ENCODE data around the gene RIBC2. TPM values are rescaled to one million over a fixed set of nuclear protein-coding genes. Genes with fewer than 3 reads are reported as not detected.

RIBC2 gene
- total RNA-seq, 2 donors from 2014 or later, result 6.0 to 7.4 TPM

- Histone ChIP-seq H3K27ac (peak overlapping the region; percentile 44 to 53), H3K9me3 (no peaks in the 10 kb centered on the region), H3K27me3 (replicated peaks; ENCODE audit: insufficient read depth) (no peaks in the 10 kb centered on the region), H3K36me3 (no peaks in the 10 kb centered on the region), H3K4me1 (replicated peaks) (no peaks in the 10 kb centered on the region), H3K4me3 (no peak overlapping the region)
- DNase-seq (ENCODE audit: low spot score), result no peak
- 66% methylated on average over 11 of the region's 11 CpGs for WGBS
- no peak for TF ChIP-seq POLR2A (IDR thresholded peaks at IDR 0.05)
- TF ChIP-seq CTCF (IDR thresholded peaks at IDR 0.05), result no peak
- TF ChIP-seq POLR2AphosphoS5 (IDR thresholded peaks at IDR 0.05), result no peak
- intact Hi-C loops (cut with DNase I), result no loop called here
These were observed 57.4 kb downstream of the RIBC2 start for GRCh38 chr22:45470871-45471270.

DNA sequence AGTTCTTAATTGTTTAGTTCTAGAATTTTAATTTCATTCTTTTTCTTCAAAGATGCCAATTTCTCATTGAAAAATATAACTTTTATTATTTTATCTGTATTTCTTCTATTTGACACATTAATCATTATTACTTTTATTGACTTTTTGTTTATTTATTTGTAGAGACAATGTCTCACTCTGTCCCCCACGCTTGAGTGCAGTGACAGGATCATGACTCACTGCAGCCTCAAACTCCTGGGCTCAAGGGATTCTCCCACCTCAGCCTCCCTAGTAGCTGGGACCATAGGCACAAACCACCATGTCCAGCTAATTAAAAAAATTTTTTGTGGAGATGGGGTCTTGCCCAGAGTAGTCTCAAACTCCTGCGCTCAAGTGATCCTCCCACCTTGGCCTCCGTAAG, 58.9 kb downstream of the RIBC2 start:
- Histone ChIP-seq H3K9me3 (no peaks in the 10 kb centered on the region), H3K4me3 (no peak overlapping the region), H3K27ac (no peak overlapping the region), H3K36me3 (no peaks in the 10 kb centered on the region), H3K4me1 (replicated peaks) (no peaks in the 10 kb centered on the region), H3K27me3 (replicated peaks; ENCODE audit: insufficient read depth) (no peaks in the 10 kb centered on the region)
- TF ChIP-seq POLR2AphosphoS5 (IDR thresholded peaks at IDR 0.05) (no peak), POLR2A (IDR thresholded peaks at IDR 0.05) (no peak), CTCF (IDR thresholded peaks at IDR 0.05) (no peak)
- intact Hi-C loops (cut with DNase I), result no loop called here
- DNase-seq (ENCODE audit: low spot score), result no peak
- WGBS, result 92% methylated on average over 3 of the region's 3 CpGs

DNA sequence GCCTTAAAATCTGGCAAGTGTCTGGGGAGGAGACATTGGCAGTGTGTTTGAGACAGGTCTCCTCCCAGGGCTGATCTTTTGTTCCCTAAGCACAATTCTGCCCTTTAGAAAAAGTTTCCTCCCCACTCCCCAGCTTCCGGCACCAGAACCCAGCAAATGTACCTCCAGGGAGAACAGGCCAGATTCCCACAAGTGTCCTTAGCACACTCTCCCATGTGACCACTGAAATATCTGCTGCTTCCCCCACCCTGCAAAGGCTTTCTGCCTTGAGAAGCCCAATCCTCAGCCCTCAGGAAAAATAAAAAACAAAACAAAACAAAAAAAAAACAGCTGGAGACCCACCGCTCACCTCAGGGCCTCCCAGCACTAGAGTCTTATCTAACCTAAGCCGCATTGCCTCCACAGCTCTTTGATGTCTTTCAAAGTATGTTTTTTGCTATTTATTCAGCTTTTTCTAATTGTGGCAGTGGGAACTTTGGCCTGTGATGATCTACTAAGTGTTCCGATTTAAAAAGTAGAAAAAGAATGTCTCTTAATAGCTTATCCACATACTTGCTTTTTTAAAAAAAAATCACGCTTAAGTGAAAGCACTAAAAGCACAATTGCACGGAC, 60.2 kb downstream of the RIBC2 start:
- TF ChIP-seq POLR2AphosphoS5 (IDR thresholded peaks at IDR 0.05) (no peak), CTCF (IDR thresholded peaks at IDR 0.05) (no peak), POLR2A (IDR thresholded peaks at IDR 0.05) (no peak)
- Histone ChIP-seq H3K27me3 (replicated peaks; ENCODE audit: insufficient read depth) (no peaks in the 10 kb centered on the region), H3K4me3 (no peak overlapping the region), H3K27ac (peak overlapping the region; percentile 1 to 11), H3K9me3 (no peaks in the 10 kb centered on the region), H3K4me1 (replicated peaks) (no peaks in the 10 kb centered on the region), H3K36me3 (no peaks in the 10 kb centered on the region)
- DNase-seq (ENCODE audit: low spot score), result no peak
- intact Hi-C loops (cut with DNase I), result no loop called here
- WGBS, result 72% methylated on average over 6 of the region's 6 CpGs

- Histone ChIP-seq H3K36me3 (no peaks in the 10 kb centered on the region), H3K4me1 (replicated peaks) (no peaks in the 10 kb centered on the region), H3K27me3 (replicated peaks; ENCODE audit: insufficient read depth) (no peaks in the 10 kb centered on the region), H3K27ac (no peak overlapping the region), H3K4me3 (no peak overlapping the region), H3K9me3 (no peaks in the 10 kb centered on the region)
- intact Hi-C loops (cut with DNase I), result no loop called here
- DNase-seq (ENCODE audit: low spot score), result no peak
- 52% methylated on average over 8 of the region's 8 CpGs for WGBS
- no peak for TF ChIP-seq CTCF (IDR thresholded peaks at IDR 0.05)
- TF ChIP-seq POLR2A (IDR thresholded peaks at IDR 0.05), result no peak
- no peak for TF ChIP-seq POLR2AphosphoS5 (IDR thresholded peaks at IDR 0.05)
These were observed 61.7 kb downstream of the RIBC2 start for GRCh38 chr22:45475063-45475747.
